Activated T-helper 1 cell treated with anti-CD3 and anti-CD28 coated beads, Interleukin-2, amount 50 U/mL, for 16 hours (primary cell): ENCODE measurements around the gene TCF4.

Experiments
- DNase-seq, 2 donors: peaks; one replicate each; pipeline ENCODE4 v3.0.0-alpha.2; 2020; ENCODE audit warnings: low read depth in 1 of 2, low spot score in 1 of 2

TCF4 gene

DNA sequence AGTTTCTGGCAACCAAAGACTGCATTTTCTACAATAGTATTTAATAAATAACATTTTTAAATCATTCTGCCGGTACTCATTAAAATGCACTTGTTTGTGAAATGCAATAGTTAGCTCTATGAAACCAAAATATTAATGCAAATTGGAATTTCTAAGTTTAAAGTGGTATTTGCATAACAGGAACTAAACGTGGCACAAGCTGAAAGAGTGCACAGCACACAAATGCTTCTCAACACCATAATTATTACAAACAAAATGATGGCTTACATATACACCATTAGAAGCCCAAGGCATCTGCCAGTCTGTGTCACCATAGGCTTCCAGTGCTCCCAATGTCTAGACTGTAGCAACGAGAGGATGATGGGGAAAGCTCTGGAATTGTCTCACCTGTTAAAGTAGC, 280.5 kb downstream of the TCF4 start:
- no peak for DNase-seq

DNA sequence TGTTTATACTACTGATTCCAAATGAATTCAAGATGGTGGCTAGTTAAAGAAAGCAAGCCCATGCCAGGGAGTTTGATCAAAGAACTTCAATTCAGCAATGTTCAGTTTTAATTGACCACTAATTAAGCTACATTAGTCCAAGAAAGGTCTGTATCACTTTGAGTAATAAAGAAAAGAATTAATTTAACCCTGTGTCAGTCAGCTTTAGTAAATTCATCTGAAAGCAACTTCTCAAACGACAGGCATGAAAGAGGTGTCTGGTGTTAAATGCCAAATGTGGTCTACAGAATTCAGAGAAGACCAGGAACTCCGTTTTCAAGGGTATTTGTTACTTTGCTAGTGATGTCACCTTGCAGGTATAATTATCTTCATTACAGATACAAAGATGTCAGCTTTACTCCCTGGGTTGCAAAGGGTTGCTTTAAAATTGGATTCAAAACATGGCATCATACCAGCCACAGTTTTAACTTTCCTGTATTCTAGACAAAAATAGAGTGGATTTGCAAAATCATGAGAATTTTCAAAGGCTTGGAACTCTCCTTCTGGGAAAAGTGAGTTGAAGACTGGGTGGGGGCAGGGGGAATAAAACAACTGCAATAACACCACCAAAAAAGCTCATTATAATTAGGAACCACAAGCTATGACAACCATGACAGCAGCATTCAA, 281.5 kb downstream of the TCF4 start:
- DNase-seq, result no peak

DNA sequence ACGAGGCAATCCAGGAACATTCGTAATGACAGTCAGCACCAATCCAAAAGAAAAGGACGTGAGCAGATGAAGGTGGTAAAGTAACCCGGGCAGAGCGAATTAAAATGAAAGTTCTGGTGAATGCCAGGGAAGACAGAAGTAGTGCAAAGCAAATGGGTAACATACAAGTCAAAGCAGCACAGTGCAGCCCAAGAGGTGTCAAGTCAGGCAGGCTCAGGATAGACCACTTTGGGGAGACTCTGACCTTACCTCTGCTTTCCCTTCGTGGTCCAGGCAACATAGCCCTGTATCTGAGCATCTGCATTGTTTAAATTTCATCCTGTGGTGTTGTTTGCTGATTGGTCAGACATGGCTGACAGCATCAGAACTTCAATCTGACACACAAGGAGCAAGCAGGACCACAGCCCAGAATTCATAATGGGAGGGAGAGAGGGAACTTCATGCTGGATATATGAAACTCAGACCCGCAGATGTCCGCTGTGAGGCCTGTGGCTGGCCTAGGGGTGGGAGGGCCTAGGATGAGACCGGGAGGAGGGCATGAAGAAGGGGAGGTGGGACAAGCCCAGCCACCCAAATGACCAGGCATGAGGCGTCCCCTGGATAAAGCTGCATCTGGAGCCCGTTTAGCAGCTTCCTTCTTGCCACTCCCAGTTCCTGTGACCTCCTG, 285.7 kb downstream of the TCF4 start:
- no peak for DNase-seq

DNA sequence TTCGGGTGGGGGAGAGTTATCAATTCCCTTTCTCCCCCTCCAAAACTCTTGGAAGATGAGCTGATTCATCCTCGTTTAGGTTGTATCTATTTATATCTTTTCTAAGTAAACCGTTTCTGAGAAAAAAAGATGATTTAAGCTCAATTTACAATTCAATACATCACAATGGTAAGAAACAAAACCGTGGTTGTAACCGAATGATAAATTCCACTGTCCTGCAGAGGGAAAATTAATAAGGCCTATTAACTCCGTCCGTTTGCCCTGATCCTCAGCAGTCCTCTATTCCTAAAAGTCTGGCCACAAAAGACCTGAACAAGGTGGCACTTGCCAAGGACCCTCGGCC, 286.2 kb downstream of the TCF4 start:
- no peak for DNase-seq

DNA sequence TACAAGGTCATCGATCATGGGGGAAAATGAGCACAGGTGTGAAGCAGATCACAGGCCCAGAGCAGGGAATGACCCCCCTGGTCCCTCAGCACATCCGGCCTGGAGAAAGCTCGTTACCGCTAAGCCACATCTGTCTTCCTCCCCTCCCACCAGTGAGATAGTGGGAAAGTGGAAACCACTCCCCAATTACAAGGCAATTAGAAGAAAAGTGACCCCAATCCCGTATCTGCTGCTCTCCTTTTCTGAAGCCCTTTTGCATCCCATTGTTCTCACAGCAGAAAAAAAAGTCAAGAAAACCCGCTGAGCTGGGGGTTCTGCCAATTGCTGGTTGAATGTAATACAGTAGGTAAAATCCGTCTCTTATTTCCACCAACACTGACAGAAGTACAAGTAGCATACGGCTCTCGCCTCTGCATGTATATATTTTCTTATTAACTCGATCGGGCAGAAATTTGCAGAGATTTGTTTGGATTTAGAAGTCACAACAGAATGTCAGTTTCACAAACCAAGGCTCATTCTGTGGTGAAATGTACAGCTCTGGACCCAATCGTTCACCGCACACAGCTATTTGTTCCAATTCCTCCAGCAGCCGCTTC, 287.0 kb downstream of the TCF4 start:
- no peak for DNase-seq

DNA sequence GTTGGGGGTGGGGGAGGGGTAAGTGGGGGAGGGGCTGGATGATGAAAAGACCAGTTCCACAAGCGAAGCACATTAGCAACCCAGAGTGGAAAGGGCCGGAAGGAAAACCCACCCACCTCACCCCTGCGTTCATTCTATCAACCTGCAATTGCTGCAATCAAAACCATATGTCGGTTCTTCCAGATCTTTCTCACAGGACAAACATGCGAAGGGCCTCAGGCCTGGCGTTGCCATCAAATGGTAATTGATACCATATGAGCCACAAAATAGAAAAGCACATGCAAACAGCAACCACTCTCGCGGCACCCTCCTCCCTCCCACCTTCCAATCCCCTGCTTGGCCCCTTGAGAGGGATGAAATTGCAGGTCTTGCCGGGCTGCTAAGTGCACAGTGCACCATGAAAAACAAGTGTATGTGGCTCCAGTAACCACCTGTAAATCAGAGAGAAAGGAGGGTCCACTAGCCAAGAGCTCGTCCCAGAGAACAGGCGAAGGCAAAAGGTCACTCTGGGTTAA, 287.5 kb downstream of the TCF4 start:
- no peak for DNase-seq

DNA sequence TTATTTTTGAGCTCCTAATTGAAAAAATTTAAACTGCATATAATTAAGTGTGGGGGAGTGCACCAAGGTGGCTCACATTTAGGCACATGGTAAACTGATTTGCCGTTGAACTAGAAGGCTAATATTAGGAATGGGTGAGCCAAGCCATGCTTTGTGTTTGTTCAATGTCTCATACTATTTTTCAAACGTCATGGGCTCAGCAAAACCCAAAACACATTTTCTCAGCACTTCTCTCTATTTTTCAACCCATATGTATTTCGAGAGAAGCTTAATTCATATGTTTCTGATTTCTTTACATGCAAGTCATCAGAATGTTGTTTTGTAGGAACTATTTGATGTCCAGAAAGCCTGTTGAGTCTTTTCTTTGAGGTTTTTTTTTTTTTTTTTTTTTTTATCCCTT, 291.2 kb downstream of the TCF4 start:
- no peak for DNase-seq

DNA sequence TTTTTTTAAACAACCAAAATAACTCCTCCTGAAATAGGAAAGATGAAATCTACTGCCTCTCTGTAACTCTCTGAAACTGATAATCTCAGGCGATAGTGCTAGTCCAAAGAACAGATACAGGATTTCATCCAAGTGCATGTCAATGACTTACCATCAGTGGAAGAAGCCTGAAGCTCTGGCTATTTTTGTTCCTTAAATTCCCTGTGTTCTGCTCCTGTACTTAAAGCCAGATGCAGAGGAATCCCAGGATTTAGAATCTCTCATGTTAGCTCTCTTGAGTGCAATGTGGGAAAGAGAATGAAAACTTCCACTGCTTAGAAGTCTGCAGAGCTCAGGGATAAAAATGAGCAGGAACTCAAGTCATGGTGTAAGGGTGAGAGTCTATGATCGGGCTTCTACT, 291.9 kb downstream of the TCF4 start:
- DNase-seq, result no peak

DNA sequence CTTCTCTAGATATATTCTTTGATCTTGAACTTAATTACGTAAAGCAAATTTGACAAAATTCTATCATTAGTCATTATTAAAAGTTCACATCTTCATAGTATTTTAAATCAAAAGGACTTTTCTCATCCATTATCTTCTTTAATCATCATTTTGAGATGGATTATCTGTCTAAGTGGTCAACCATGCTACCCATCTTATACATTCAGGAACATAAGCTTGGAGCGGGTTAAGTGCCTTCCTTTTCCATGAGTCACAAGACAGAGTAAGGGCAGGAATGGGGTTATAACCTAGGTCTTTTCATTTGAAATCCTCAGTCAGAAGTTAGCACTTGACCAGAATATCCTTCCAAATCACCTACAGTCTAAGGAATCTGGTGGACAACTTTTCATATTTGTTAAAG, 297.1 kb downstream of the TCF4 start:
- no peak for DNase-seq

DNA sequence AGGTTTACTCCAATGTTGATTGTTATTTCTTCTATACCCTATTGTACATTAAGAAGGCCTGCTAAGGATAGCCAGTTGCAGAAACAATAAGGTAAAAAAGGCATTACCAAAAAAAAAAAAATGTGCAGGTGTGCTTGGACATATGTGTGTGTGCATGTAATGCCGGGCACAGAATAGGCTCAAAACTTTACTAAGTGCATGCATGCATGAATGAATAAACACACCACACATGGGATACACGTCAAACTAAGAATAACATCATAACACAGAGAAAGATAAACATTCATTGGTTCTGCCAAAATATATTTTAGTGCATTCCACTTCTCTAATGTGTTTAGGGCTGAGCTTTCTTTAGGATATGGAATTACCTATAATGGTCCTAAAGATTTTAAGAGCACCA, 298.2 kb downstream of the TCF4 start:
- no peak for DNase-seq

DNA sequence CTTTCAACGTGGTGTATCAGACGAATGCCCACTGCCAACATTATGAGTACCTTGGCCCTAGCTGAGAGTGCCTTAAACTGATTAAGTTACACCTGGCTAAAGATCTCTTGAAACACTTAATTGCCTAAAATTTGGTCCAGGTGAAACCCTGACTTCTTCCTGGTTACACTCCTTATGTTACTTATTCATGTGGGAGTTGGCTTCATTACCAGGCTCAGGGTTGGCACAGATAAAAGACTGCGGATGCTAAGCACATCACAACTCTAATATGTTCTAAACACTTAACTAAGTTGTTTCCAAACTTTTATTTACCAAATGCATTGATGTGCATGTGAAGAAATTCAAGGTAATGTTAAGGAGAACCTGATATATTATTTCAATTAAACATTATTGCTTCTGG, 298.9 kb downstream of the TCF4 start:
- no peak for DNase-seq

DNA sequence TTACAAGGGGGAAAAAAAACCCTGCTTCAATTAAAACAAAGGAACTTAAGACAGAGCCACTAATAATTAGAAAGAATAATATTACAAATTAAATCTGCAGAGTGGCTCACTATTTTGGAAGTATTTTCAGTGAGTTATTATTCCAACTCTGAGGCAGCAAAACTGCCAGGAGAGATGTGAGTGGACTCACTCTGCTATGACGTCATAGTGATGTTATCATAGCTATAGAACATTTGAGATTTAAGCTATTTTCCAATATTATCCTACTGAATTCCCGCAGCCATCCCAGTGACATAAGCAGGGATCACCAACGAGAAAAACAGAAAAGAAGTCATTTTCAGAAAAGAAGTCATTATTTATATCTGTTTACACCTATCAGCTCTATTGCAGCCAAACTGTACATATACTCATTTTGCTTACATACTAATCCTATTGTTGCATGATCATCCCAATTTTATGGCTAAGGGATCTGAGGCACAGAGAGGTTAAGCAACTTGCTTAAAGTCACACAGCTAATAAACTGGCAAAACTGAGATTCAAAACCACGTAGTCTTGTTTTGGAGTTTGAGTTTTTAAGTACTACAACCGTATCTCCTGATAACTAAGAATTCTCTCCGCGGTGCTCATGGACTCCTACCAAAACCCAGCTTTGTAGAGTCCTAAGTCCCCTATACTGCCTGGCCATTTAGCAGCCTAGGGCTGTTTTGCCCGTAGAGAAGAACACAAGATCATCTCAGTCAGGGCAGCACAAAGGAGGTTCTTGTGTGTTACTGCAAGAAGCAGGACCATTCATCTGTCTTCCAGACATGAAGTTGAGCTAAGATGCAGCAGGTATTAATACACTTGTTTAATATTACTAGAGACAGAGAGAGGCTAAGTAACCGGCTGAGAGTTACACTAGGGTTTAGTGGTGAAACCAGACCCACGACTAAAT, 299.8 kb downstream of the TCF4 start:
- DNase-seq, result no peak

DNA sequence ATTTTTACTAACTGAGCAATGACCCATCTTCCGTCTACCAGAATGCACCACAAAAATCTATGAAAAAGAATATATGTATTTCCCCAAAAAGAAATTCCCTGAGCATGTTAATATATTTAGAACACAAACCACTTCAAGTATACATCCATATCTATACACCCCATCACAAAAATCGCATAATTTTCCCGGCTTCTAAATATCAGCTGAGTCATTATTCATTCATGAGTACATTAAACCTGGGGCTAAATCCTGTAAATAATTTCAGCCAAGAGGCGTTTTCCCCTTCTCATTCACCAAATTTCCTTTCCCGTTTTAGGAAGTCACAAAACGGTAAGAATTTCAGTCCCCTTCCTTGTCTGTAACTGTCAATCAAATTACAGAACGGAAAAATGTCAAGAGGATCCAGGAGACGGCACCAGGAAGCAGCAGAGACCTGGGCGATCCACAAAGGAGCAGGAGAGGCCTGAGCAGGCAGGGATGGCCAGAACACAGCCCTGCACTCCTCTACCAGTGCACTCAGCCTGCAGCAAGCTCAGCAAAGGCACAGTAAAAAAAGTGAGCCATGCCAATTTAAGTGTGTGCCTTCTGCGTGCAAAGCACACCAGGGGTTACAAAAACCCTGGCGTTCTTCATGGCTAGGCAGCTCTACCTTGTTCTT, 300.7 kb downstream of the TCF4 start:
- DNase-seq, result no peak

DNA sequence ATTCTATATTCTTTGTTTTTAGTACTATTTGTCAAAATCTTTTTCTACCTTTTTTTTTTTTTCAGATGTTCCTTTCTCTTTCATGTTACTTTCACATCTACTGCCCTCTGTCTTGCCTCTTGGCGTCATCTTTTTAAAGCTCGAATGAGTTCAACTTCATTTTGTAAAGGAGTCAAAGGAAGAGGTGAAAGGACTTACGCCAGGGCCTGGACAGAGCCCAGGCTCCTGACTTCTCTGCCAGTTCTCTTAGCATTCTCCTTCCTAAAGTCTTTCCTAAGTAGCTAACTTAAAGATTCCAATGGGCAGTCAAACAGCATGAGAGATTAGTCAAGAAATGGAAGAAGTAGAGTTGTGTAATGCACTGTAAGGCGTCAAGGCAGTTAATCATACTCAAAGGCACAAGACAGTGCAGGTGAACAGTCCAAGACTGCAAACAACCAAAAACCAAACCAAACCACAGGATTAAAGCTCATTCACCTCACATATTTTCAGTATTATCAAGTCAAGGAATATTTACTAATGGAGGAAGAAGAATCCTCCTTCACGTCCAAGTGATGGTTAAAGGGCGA, 301.7 kb downstream of the TCF4 start:
- no peak for DNase-seq

DNA sequence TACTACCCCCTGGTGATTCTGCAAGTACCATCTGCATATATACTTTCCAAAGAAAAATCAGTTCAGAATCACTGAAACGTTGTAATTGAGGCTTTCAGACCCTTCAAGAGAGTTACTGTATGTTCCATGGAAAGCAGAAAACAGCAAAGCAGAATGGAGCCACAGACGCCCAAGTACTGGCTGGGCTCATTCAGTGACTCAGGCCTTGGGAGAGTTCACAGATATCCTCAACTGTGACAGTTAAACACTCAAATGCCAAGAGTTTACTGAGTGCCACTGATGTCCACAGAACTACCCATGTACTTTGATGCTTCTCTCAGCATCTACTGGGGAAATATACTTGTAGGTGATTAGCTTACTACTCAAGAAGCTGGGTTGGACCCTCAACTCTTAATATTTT, 303.4 kb downstream of the TCF4 start:
- no peak for DNase-seq

DNA sequence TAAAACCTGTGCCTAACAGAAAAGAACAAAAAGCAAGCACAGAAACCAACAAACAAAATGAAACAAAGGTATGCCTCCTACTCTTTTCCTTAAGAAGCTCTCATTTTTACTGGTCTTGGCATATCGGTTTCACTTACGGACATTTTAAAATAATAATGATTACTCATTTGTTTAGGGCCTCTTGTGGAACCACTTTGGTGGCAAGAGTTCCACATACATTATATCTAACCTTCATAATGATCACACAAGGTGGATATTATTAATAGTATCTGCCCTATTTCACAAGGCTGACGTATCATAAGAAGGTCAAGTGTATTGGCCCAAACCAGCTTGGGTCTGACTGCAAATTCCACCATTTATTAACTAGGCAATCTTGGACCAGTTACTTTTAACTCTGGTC, 304.7 kb downstream of the TCF4 start:
- DNase-seq, result no peak

DNA sequence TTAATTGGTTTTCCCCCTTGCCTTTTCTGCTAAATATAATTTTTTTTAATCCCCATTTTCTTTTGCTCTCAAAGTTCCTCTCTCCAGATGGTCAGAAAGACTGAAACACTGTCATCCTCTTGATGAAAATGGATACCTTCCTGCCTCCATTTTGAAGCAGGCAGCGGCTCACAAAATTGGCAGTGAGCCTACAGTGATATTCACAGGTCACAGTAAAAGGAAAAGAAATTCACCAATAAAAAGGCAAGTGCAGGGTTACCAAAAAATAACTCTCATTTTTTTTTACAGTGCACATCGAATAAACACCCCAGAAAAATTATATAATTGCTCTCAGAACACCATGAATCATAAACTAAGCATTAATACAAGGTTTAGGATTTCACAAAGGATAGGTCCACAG, 307.5 kb downstream of the TCF4 start:
- DNase-seq, result no peak

DNA sequence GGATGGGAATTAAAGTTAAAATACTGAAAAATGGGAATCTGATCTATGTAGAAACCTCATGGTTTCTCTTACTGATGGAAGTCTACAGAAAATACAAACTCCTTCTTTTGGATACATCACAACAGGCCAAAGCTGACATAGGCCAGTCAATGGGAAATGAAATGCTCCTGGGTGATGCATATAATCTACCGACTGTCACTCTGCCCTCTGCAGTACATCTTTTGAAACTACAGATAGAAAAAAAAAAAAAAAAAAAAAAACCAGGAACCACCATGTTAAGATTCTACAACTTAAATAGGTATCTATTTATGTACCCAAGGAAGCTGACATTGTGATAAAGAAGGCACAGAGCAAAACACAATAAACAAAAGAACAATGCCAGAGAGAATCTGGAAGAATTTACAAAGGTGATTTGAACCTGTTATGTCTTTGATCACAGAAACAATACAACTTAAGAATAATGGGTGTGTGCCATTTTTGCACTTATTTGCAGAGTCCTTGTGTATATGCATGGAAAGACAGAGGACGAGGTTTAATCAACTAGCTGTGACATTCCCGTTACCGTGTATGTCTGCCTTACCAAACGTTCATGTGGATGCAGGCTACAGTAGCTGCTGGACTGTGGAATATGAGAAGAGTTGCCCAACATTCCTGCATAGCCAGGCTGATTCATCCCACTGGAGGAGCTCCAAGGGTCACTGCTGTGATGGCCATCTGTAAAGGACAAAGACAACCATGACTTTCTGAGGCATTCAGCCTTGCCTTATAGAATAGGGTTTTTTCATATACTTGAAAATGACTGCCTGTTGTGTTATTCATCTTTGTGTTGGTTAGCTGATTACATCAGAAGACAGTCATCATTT, 312.7 kb downstream of the TCF4 start:
- DNase-seq, result no peak

DNA sequence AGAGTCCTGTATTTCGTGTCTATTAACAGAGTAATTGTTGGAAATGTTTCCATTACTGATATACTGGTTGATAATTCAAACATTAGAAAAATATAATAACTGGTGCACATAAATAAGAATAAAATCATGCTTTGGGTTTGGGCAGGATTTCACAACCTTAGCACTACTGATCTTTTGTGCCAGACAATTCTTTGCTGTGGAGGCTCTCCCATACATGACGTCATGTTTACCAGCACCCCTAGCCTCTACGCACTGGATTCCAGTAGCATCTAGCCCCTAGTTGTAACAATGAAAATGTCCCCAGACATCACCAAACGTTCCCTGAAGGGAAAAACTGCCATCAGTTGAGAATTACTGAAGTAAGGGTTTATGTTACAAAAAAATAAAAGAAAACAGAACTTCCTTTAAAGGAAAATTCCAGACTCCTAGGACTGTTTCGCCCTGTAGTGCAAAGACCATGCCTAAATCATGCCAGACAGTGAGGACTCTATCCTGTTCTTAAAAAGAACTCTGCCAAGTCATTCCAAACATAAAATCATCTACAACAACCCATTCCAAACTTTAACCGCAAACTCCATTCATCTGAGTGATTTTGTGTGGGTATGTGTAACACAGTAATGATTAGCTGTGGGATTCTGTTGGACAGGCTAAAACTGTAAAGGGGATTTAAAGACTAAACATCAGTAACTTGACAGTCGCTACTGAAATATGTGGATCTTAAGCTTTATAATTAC, 315.3 kb downstream of the TCF4 start:
- DNase-seq, result no peak
